Activated CD4-positive, CD25-positive, alpha-beta regulatory T cell treated with anti-CD3 and anti-CD28 coated beads, Interleukin-2, amount 50 U/mL, for 72 hours (primary cell): Measurements from ENCODE around the gene IGSF9.
A peak's percentile ranks its signal among the peaks of the same experiment; 100 is the strongest.

Experiments
- DNase-seq: peaks from one replicate; pipeline ENCODE4 v3.0.0; 2021

The IGSF9 gene

GRCh38 chr1:159943278-159943640 is 2.2 kb downstream of the IGSF9 start:
- DNase-seq: no peak

GRCh38 chr1:159942632-159943277 is 2.7 kb downstream of the IGSF9 start:
- no peak for DNase-seq

- DNase-seq: no peak
These were observed 3.5 kb downstream of the IGSF9 start for GRCh38 chr1:159941591-159942560.

- no peak for DNase-seq
These were observed 4.3 kb downstream of the IGSF9 start for GRCh38 chr1:159941141-159941540.

- DNase-seq: no peak
These were observed 5.3 kb downstream of the IGSF9 start for GRCh38 chr1:159940006-159940620.

GRCh38 chr1:159939678-159940002 is 5.8 kb downstream of the IGSF9 start:
- DNase-seq: no peak

GRCh38 chr1:159938905-159939677 is 6.3 kb downstream of the IGSF9 start:
- no peak for DNase-seq

GRCh38 chr1:159938211-159938852 is 7.1 kb downstream of the IGSF9 start:
- no peak for DNase-seq

- no peak for DNase-seq
These were observed 8.2 kb downstream of the IGSF9 start for GRCh38 chr1:159937054-159937750.

GRCh38 chr1:159936273-159936904 is 9.0 kb downstream of the IGSF9 start:
- peak; percentile 89 for DNase-seq

- no peak for DNase-seq
These were observed 9.6 kb downstream of the IGSF9 start for GRCh38 chr1:159935719-159936272.

- DNase-seq: no peak
These were observed 10.1 kb downstream of the IGSF9 start for GRCh38 chr1:159935305-159935704.

- no peak for DNase-seq
These were observed 11.0 kb downstream of the IGSF9 start for GRCh38 chr1:159934136-159935039.

GRCh38 chr1:159933347-159933746 is 12.1 kb downstream of the IGSF9 start:
- no peak for DNase-seq

- DNase-seq: no peak
These were observed 12.8 kb downstream of the IGSF9 start for GRCh38 chr1:159932296-159933285.

- no peak for DNase-seq
These were observed 13.6 kb downstream of the IGSF9 start for GRCh38 chr1:159931795-159932173.

GRCh38 chr1:159931101-159931794 is 14.2 kb downstream of the IGSF9 start:
- DNase-seq: no peak

- no peak for DNase-seq
These were observed 14.8 kb downstream of the IGSF9 start for GRCh38 chr1:159930634-159931033.
